OCI-LY3 (cell line): ENCODE measurements around the gene COL11A2.
"Not testable (repeated sequence)": the region's sequence is repeated elsewhere in the genome, so short reads cannot be mapped to it uniquely, and the experiment has no call there.

Experiments used
- H2AFZ ChIP-seq: fragments of 200-600, 300-600 bp; shearing (Covaris generic); 2 replicates; pipeline ENCODE4 v1.6.0; 2014; ENCODE audit warnings: antibody characterized with exemption, low read depth, low read length
- H3K27ac ChIP-seq: fragments of 200-600, 300-600 bp; sonication (generic); 2 replicates; pipeline ENCODE4 v1.5.1; 2014; ENCODE audit warnings: mild to moderate bottlenecking, low read length, moderate library complexity, mixed read lengths
- H3K27me3 ChIP-seq: fragments of 200-600, 300-600 bp; sonication (generic); 2 replicates; pipeline ENCODE4 v1.6.1; 2014; ENCODE audit warnings: low read depth, low read length, mixed read lengths
- H3K36me3 ChIP-seq: fragments of 200-600, 300-600 bp; sonication (generic); replicated peaks from 2 replicates; pipeline ENCODE3; 2014; ENCODE audit warnings: low read depth, low read length, mixed read lengths
- H3K4me1 ChIP-seq: fragments of 300-600, 200-600 bp; sonication (generic); 2 replicates; pipeline ENCODE4 v1.6.1; 2014; ENCODE audit warnings: low read length, mixed read lengths
- H3K4me2 ChIP-seq: fragments of 200-600, 300-600 bp; sonication (generic); 2 replicates; pipeline ENCODE4 v1.6.1; 2014; ENCODE audit warnings: low read length, mixed read lengths
- H3K4me3 ChIP-seq: fragments of 300-600, 200-600 bp; sonication (generic); 2 replicates; pipeline ENCODE4 v1.5.1; 2014; ENCODE audit warnings: antibody characterized with exemption, mild to moderate bottlenecking, low read length, moderate library complexity
- H3K79me2 ChIP-seq: fragments of 300-600, 200-600 bp; shearing (Covaris generic); 2 replicates; pipeline ENCODE4 v1.6.1; 2014; ENCODE audit warnings: mild to moderate bottlenecking, low read length, mixed read lengths
- H3K9ac ChIP-seq: fragments of 300-600, 200-600 bp; shearing (Covaris generic); 2 replicates; pipeline ENCODE4 v1.6.0; 2014; ENCODE audit warnings: mild to moderate bottlenecking, low read length, moderate library complexity
- H3K9me3 ChIP-seq: fragments of 200-600, 300-600 bp; shearing (Covaris generic); 2 replicates; pipeline ENCODE4 v1.6.1; 2014; ENCODE audit warnings: low read length, mixed read lengths; ENCODE audit not compliant: insufficient read depth
- H4K20me1 ChIP-seq: fragments of 200-600, 300-600 bp; sonication (generic); 2 replicates; pipeline ENCODE4 v1.6.1; 2016; ENCODE audit warnings: low read length, mixed read lengths; ENCODE audit not compliant: insufficient read depth
- CTCF ChIP-seq: fragments of 200-600, 300-600 bp; sonication (generic); IDR thresholded peaks from 2 replicates; pipeline ENCODE4 v1.5.1; 2014; ENCODE audit warnings: antibody characterized with exemption, low read length, low read depth
- EZH2phosphoT487 ChIP-seq: fragments of 200-600 bp; shearing (Covaris generic); IDR thresholded peaks from 2 replicates; pipeline ENCODE4 v1.6.1; 2018; ENCODE audit warnings: antibody characterized with exemption, mixed run types, low read depth

COL11A2 gene

GRCh38 chr6:33236328-33236727 is 44.1 kb upstream of the COL11A2 start:
- TF ChIP-seq EZH2phosphoT487 (no peak), CTCF (no peak)
- Histone ChIP-seq H3K79me2 (no peaks in the 10 kb centered on the region), H3K9me3 (no peaks in the 10 kb centered on the region), H4K20me1 (no peaks in the 10 kb centered on the region), H3K9ac (no peak overlapping the region), H3K36me3 (no peaks in the 10 kb centered on the region), H3K27ac (no peak overlapping the region), H2AFZ (no peak overlapping the region), H3K27me3 (no peaks in the 10 kb centered on the region; the same call in 1 of the 2 replicates), H3K4me2 (no peak overlapping the region), H3K4me3 (no peak overlapping the region), H3K4me1 (peaks cover 3% of the 10 kb centered on the region)

DNA sequence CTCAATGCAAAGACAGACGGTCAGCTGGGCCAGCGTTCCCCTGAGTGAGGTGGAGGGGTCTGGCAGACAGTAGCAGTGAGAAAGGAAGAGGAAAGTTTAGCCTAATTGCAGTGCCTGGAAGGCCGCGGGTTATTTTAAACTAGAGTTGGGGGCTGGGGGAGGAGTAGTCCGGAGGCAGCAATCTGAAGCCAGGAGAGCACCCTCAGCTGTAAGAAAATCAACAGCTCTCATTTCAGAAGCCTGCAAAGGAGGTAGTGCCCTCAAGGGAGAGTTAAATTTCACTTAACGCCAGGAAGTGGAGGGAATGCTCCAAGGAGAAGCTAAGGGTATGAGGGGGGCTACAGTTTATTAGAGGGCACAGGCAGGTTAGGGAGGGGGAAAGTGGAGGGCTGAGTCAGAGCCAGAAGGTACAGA is 43.0 kb upstream of the COL11A2 start:
- Histone ChIP-seq H3K27ac (no peak overlapping the region), H3K4me3 (no peak overlapping the region), H3K27me3 (no peaks in the 10 kb centered on the region; the same call in 1 of the 2 replicates), H3K9me3 (no peaks in the 10 kb centered on the region), H3K36me3 (no peaks in the 10 kb centered on the region), H4K20me1 (no peaks in the 10 kb centered on the region), H2AFZ (no peak overlapping the region), H3K4me2 (no peak overlapping the region), H3K4me1 (peaks cover 10% of the 10 kb centered on the region), H3K79me2 (no peaks in the 10 kb centered on the region), H3K9ac (no peak overlapping the region)
- TF ChIP-seq EZH2phosphoT487 = no peak
- TF ChIP-seq CTCF = no peak

DNA sequence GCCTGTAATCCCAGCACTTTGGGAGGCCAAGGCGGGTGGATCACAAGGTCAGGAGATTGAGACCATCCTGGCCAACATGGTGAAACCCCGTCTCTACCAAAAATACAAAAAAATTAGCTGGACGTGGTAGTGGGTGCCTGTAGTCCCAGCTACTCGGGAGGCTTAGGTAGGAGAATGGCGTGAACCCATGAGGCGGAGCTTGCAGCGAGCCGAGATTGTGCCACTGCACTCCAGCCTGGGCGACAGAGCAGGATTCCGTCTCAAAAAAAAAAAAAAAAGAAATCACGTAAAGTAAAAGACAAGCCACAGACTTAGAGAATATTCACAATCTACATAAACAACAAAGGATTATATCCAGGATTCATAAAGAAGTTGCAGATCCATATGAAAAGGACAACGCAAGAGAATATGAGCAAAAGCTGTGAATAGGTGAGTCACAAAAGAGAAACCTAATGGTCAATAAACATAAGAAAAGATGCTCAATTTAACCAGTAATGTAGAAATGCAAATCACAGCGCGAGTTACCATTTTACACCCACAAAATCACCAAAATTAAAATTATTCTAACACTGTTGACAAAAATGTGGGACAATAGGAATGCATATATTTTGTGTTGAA is 34.3 kb upstream of the COL11A2 start:
- not testable (repeated sequence) for H3K9ac ChIP-seq, H3K4me3 ChIP-seq, H3K4me1 ChIP-seq, H3K9me3 ChIP-seq, H3K79me2 ChIP-seq, H3K36me3 ChIP-seq, H4K20me1 ChIP-seq, H3K27me3 ChIP-seq, H2AFZ ChIP-seq, H3K27ac ChIP-seq, H3K4me2 ChIP-seq

- H3K79me2 ChIP-seq = no peaks in the 10 kb centered on the region
- H3K36me3 ChIP-seq = no peaks in the 10 kb centered on the region
- H2AFZ ChIP-seq = no peak overlapping the region
- H3K9me3 ChIP-seq = no peaks in the 10 kb centered on the region
- TF ChIP-seq CTCF (no peak), EZH2phosphoT487 (no peak)
- H3K4me3 ChIP-seq = no peak overlapping the region
- no peak overlapping the region for H3K4me2 ChIP-seq
- H4K20me1 ChIP-seq = no peaks in the 10 kb centered on the region
- H3K27me3 ChIP-seq = peaks cover 4% of the 10 kb centered on the region; the same call in 1 of the 2 replicates
- H3K27ac ChIP-seq = no peak overlapping the region
- peaks cover 10% of the 10 kb centered on the region for H3K4me1 ChIP-seq
- H3K9ac ChIP-seq = no peak overlapping the region
Observed at GRCh38 chr6:33217681-33218080, 25.4 kb upstream of the COL11A2 start.

GRCh38 chr6:33217246-33217645 is 25.0 kb upstream of the COL11A2 start:
- Histone ChIP-seq H3K9me3 (no peaks in the 10 kb centered on the region), H4K20me1 (no peaks in the 10 kb centered on the region), H2AFZ (no peak overlapping the region), H3K79me2 (no peaks in the 10 kb centered on the region), H3K27me3 (peaks cover 4% of the 10 kb centered on the region; the same call in 1 of the 2 replicates), H3K4me2 (no peak overlapping the region), H3K4me3 (no peak overlapping the region), H3K27ac (no peak overlapping the region), H3K4me1 (peaks cover 13% of the 10 kb centered on the region), H3K36me3 (no peaks in the 10 kb centered on the region), H3K9ac (no peak overlapping the region)
- no peak for TF ChIP-seq EZH2phosphoT487
- TF ChIP-seq CTCF = no peak
